Measurements from ENCODE around the gene ETNK1.
"Not testable (repeated sequence)": the region's sequence is repeated elsewhere in the genome, so short reads cannot be mapped to it uniquely, and the experiment has no call there.

Gene ETNK1

GRCh38 chr12:22624870-22625761, at the start of gene ETNK1:
TSS of gene ETNK1 (plus strand) at chr12:22625171. CDS start at chr12:22625431, 260 bp downstream.
- DNase-seq = peak; percentile 86

GRCh38 chr12:22576065-22576464, 48.9 kb upstream of the ETNK1 start:
- no peak for DNase-seq

GRCh38 chr12:22576473-22576872, 48.5 kb upstream of the ETNK1 start:
- DNase-seq = no peak

GRCh38 chr12:22577667-22578066, 47.3 kb upstream of the ETNK1 start:
- DNase-seq = no peak

- DNase-seq = no peak
Measured at GRCh38 chr12:22578328-22578727, 46.6 kb upstream of the ETNK1 start.

- no peak for DNase-seq
Measured at GRCh38 chr12:22588817-22589216, 36.2 kb upstream of the ETNK1 start.

GRCh38 chr12:22593864-22594263, 31.1 kb upstream of the ETNK1 start:
- DNase-seq = no peak

GRCh38 chr12:22597539-22597938, 27.4 kb upstream of the ETNK1 start:
- not testable (repeated sequence) for DNase-seq

- no peak for DNase-seq
Measured at GRCh38 chr12:22598141-22598762, 26.7 kb upstream of the ETNK1 start.

- DNase-seq = no peak
Measured at GRCh38 chr12:22598763-22599161, 26.2 kb upstream of the ETNK1 start.

GRCh38 chr12:22600181-22600580, 24.8 kb upstream of the ETNK1 start:
- DNase-seq = no peak

- DNase-seq = no peak
Measured at GRCh38 chr12:22609501-22609900, 15.5 kb upstream of the ETNK1 start.

GRCh38 chr12:22610131-22610530, 14.8 kb upstream of the ETNK1 start:
- no peak for DNase-seq

GRCh38 chr12:22612822-22613221, 12.1 kb upstream of the ETNK1 start:
- DNase-seq = not testable (repeated sequence)

GRCh38 chr12:22615963-22616501, 8.9 kb upstream of the ETNK1 start:
- DNase-seq = no peak

GRCh38 chr12:22617630-22618029, 7.3 kb upstream of the ETNK1 start:
- no peak for DNase-seq

GRCh38 chr12:22624548-22624869, 462 bp upstream of the ETNK1 start:
- DNase-seq = peak; percentile 53

GRCh38 chr12:22625762-22626294, 857 bp downstream of the ETNK1 start:
- peak; percentile 5 for DNase-seq

- no peak for DNase-seq
Measured at GRCh38 chr12:22626406-22626805, 1.4 kb downstream of the ETNK1 start.

- DNase-seq = no peak
Measured at GRCh38 chr12:22627371-22627770, 2.4 kb downstream of the ETNK1 start.

GRCh38 chr12:22628228-22628627, 3.3 kb downstream of the ETNK1 start:
- no peak for DNase-seq

GRCh38 chr12:22631863-22632463, 7.0 kb downstream of the ETNK1 start:
- no peak for DNase-seq

GRCh38 chr12:22634883-22635282, 9.9 kb downstream of the ETNK1 start:
- no peak for DNase-seq

GRCh38 chr12:22635812-22636211, 10.8 kb downstream of the ETNK1 start:
- DNase-seq = no peak

All from NCI-H510A (cell line).